SK-N-SH treated with all-trans-retinoic acid at 6 μM for 48 hours (cell line): Measurements from ENCODE around the gene BCAM.

Experiments
- ATAC-seq: fragments of 200-7000 bp; cut with Tn5 transposase; 3 replicates; pipeline ENCODE4 v1.9.1; 2020; ENCODE audit warnings: mild to moderate bottlenecking, moderate library complexity
- ARNTL ChIP-seq: fragments of 450-650 bp; formaldehyde crosslinking; IDR thresholded peaks from 2 replicates; pipeline ENCODE4 v1.5.0; 2020; ENCODE audit warnings: low read depth, mild to moderate bottlenecking, moderate library complexity, borderline replicate concordance
- BACH2 ChIP-seq: fragments of 250-450 bp; sonication (Bioruptor Pico); IDR thresholded peaks from 2 replicates; pipeline ENCODE4 v1.9.0; 2021; ENCODE audit warnings: mild to moderate bottlenecking, borderline replicate concordance
- CSDC2 ChIP-seq: fragments of 250-450 bp; sonication (Bioruptor Pico); IDR thresholded peaks from 2 replicates; pipeline ENCODE4 v1.5.0; 2020; ENCODE audit warnings: mild to moderate bottlenecking, moderate library complexity
- CSRNP3 ChIP-seq: fragments of 250-450 bp; sonication (Bioruptor Pico); IDR thresholded peaks from 2 replicates; pipeline ENCODE4 v1.5.1; 2021; ENCODE audit warnings: mild to moderate bottlenecking, moderate library complexity
- ESRRG ChIP-seq: fragments of 250-450 bp; sonication (Bioruptor Pico); IDR thresholded peaks from 2 replicates; pipeline ENCODE4 v1.6.1; 2021; ENCODE audit warnings: mild to moderate bottlenecking
- GLIS3 ChIP-seq: fragments of 250-450 bp; sonication (Bioruptor Pico); IDR thresholded peaks from 2 replicates; pipeline ENCODE4 v1.5.0; 2020; ENCODE audit warnings: mild to moderate bottlenecking, moderate library complexity
- ISL1 ChIP-seq: fragments of 250-450 bp; sonication (Bioruptor Pico); IDR thresholded peaks from 2 replicates; pipeline ENCODE4 v2.1.2; 2022; ENCODE audit warnings: mild to moderate bottlenecking, moderate library complexity
- OSR1 ChIP-seq: fragments of 250-450 bp; sonication (Bioruptor Pico); IDR thresholded peaks from 2 replicates; pipeline ENCODE4 v1.8.0; 2022; ENCODE audit warnings: moderate library complexity, mild to moderate bottlenecking, inconsistent platforms
- PPARA ChIP-seq: fragments of 250-450 bp; sonication (Bioruptor Pico); IDR thresholded peaks from 2 replicates; pipeline ENCODE4 v1.5.0; 2020; ENCODE audit warnings: mild to moderate bottlenecking, borderline replicate concordance
- SNAI2 ChIP-seq: fragments of 250-450 bp; sonication (Bioruptor Pico); IDR thresholded peaks from 2 replicates; pipeline ENCODE4 v1.5.0; 2020; ENCODE audit warnings: mild to moderate bottlenecking, moderate library complexity
- TCF4 ChIP-seq: fragments of 250-450 bp; sonication (Bioruptor Pico); IDR thresholded peaks from 2 replicates; pipeline ENCODE4 v1.8.0; 2021; ENCODE audit warnings: mild to moderate bottlenecking, moderate library complexity, borderline replicate concordance
- TOX ChIP-seq: fragments of 250-450 bp; sonication (Bioruptor Pico); IDR thresholded peaks from 2 replicates; pipeline ENCODE4 v1.8.0; 2021; ENCODE audit warnings: mild to moderate bottlenecking, moderate library complexity, borderline replicate concordance
- ZC3H10 ChIP-seq: fragments of 250-450 bp; sonication (Bioruptor Pico); IDR thresholded peaks from 2 replicates; pipeline ENCODE4 v1.5.1; 2021; ENCODE audit warnings: mild to moderate bottlenecking, moderate library complexity
- ZFP3 ChIP-seq: fragments of 250-450 bp; sonication (Bioruptor Pico); IDR thresholded peaks from 2 replicates; pipeline ENCODE4 v1.5.0; 2020; ENCODE audit warnings: mild to moderate bottlenecking, moderate library complexity
- ZFP30 ChIP-seq: fragments of 450-650 bp; formaldehyde crosslinking; IDR thresholded peaks from 2 replicates; pipeline ENCODE4 v1.5.0; 2022; ENCODE audit warnings: mild to moderate bottlenecking, moderate library complexity
- ZNF565 ChIP-seq: fragments of 450-650 bp; formaldehyde crosslinking; conservative IDR thresholded peaks from 2 replicates; pipeline ENCODE4 v1.5.0; 2020; ENCODE audit warnings: low read depth, mild to moderate bottlenecking, moderate library complexity
- ZNF70 ChIP-seq: fragments of 450-650 bp; formaldehyde crosslinking; IDR thresholded peaks from 2 replicates; pipeline ENCODE4 v1.5.0; 2020; ENCODE audit warnings: mild to moderate bottlenecking, moderate library complexity
- ZNF8 ChIP-seq: fragments of 450-650 bp; formaldehyde crosslinking; IDR thresholded peaks from 2 replicates; pipeline ENCODE4 v1.5.0; 2020; ENCODE audit warnings: mild to moderate bottlenecking, moderate library complexity
- TF ChIP-seq, protein P1 (sequence below): fragments of 250-450 bp; sonication (Bioruptor Pico); IDR thresholded peaks from 2 replicates; pipeline ENCODE4 v1.5.0; 2020; ENCODE audit warnings: mild to moderate bottlenecking, moderate library complexity
- TF ChIP-seq, protein P2 (sequence below): fragments of 250-450 bp; sonication (Bioruptor Pico); IDR thresholded peaks from 2 replicates; pipeline ENCODE4 v1.5.1; 2020; ENCODE audit warnings: low read depth, mild to moderate bottlenecking, moderate library complexity
- TF ChIP-seq, protein P3 (sequence below): fragments of 250-450 bp; sonication (Bioruptor Pico); IDR thresholded peaks from 2 replicates; pipeline ENCODE4 v1.8.0; 2020; ENCODE audit warnings: mild to moderate bottlenecking, moderate library complexity, borderline replicate concordance

Gene BCAM

GRCh38 chr19:44767295-44768180 is 41.4 kb upstream of the BCAM start:
- no peak for ATAC-seq

DNA sequence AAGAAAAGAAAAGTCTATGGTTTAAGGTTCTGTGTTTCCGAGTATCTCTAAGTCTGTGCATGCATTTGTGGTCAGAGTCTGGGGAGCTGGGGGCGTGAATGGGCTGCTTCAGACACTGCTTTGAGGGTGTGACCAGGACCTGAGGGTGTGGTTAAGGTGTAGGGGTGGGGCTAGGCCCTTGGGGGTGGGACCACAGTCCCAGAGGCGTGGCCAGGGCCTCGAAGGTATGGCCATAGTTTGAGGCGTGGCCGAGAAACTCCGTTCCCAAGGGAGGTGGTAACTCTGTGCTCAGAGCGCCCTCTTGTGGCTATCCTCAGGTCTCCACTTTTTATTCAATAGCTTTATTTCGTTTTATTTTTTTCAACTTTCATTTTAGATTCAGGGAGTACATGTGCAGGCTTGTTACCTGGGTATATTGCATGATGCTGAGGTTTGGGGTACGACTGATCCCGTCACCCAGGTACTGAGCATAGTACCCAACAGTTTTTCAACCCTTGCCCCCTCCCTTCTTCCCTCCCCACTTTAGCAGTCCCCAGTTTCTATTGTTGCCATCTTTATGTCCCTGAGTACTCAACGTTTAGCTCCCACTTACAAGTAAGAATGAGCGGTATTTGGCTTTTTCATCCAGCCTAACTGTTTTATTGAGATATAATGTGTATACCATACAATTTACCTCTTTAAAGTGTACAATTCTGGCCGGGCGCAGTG is 38.2 kb upstream of the BCAM start:
- peak; percentile 98 for ATAC-seq
- TF ChIP-seq, protein P1, sequence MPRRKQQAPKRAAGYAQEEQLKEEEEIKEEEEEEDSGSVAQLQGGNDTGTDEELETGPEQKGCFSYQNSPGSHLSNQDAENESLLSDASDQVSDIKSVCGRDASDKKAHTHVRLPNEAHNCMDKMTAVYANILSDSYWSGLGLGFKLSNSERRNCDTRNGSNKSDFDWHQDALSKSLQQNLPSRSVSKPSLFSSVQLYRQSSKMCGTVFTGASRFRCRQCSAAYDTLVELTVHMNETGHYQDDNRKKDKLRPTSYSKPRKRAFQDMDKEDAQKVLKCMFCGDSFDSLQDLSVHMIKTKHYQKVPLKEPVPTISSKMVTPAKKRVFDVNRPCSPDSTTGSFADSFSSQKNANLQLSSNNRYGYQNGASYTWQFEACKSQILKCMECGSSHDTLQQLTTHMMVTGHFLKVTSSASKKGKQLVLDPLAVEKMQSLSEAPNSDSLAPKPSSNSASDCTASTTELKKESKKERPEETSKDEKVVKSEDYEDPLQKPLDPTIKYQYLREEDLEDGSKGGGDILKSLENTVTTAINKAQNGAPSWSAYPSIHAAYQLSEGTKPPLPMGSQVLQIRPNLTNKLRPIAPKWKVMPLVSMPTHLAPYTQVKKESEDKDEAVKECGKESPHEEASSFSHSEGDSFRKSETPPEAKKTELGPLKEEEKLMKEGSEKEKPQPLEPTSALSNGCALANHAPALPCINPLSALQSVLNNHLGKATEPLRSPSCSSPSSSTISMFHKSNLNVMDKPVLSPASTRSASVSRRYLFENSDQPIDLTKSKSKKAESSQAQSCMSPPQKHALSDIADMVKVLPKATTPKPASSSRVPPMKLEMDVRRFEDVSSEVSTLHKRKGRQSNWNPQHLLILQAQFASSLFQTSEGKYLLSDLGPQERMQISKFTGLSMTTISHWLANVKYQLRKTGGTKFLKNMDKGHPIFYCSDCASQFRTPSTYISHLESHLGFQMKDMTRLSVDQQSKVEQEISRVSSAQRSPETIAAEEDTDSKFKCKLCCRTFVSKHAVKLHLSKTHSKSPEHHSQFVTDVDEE = no peak
- TF ChIP-seq ARNTL (CRISPR knock-in tag) = no peak
- no peak for TF ChIP-seq CSRNP3 (CRISPR knock-in tag)
- no peak for TF ChIP-seq ZC3H10 (CRISPR knock-in tag)
- no peak for TF ChIP-seq ZNF8 (CRISPR knock-in tag)
- no peak for TF ChIP-seq ZFP30 (CRISPR knock-in tag)
- TF ChIP-seq GLIS3 = no peak
- TF ChIP-seq, protein P2, sequence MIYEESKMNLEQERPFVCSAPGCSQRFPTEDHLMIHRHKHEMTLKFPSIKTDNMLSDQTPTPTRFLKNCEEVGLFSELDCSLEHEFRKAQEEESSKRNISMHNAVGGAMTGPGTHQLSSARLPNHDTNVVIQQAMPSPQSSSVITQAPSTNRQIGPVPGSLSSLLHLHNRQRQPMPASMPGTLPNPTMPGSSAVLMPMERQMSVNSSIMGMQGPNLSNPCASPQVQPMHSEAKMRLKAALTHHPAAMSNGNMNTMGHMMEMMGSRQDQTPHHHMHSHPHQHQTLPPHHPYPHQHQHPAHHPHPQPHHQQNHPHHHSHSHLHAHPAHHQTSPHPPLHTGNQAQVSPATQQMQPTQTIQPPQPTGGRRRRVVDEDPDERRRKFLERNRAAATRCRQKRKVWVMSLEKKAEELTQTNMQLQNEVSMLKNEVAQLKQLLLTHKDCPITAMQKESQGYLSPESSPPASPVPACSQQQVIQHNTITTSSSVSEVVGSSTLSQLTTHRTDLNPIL = no peak
- no peak for TF ChIP-seq ZNF565 (CRISPR knock-in tag)

More at GRCh38 chr19:44767295-44768180, 41.4 kb upstream of the BCAM start:
- no peak for TF ChIP-seq ZFP3
- TF ChIP-seq ESRRG (CRISPR knock-in tag) = no peak
- TF ChIP-seq, protein P1 = no peak
- TF ChIP-seq SNAI2 (CRISPR knock-in tag) = no peak
- TF ChIP-seq, protein P2 = no peak
- TF ChIP-seq CSRNP3 (CRISPR knock-in tag) = no peak
- TF ChIP-seq BACH2 (CRISPR knock-in tag) = no peak
- TF ChIP-seq, protein P3, sequence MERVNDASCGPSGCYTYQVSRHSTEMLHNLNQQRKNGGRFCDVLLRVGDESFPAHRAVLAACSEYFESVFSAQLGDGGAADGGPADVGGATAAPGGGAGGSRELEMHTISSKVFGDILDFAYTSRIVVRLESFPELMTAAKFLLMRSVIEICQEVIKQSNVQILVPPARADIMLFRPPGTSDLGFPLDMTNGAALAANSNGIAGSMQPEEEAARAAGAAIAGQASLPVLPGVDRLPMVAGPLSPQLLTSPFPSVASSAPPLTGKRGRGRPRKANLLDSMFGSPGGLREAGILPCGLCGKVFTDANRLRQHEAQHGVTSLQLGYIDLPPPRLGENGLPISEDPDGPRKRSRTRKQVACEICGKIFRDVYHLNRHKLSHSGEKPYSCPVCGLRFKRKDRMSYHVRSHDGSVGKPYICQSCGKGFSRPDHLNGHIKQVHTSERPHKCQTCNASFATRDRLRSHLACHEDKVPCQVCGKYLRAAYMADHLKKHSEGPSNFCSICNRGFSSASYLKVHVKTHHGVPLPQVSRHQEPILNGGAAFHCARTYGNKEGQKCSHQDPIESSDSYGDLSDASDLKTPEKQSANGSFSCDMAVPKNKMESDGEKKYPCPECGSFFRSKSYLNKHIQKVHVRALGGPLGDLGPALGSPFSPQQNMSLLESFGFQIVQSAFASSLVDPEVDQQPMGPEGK (CRISPR knock-in tag) = no peak
- TF ChIP-seq TCF4 = no peak
- TF ChIP-seq GLIS3 = no peak
- TF ChIP-seq PPARA (CRISPR knock-in tag) = no peak
- TF ChIP-seq ZFP30 (CRISPR knock-in tag) = no peak
- no peak for TF ChIP-seq ZNF8 (CRISPR knock-in tag)
- no peak for TF ChIP-seq TOX (CRISPR knock-in tag)
- no peak for TF ChIP-seq CSDC2 (CRISPR knock-in tag)
- no peak for TF ChIP-seq OSR1
- TF ChIP-seq ZNF70 = no peak
- TF ChIP-seq ZC3H10 (CRISPR knock-in tag) = no peak
- no peak for TF ChIP-seq ISL1 (CRISPR knock-in tag)
